Omental fat pad (tissue), 4 donors: ENCODE measurements around the gene CYP19A1. TPM values are rescaled to one million over a fixed set of nuclear protein-coding genes. Genes with fewer than 3 reads are reported as not detected.

Source experiments
- ATAC-seq: fragments of 150-250 bp; one replicate; pipeline ENCODE4 v1.9.1; 2016; ENCODE audit warnings: mild to moderate bottlenecking, moderate library complexity; ENCODE audit not compliant: low FRiP score
- DNase-seq: peaks from one replicate; pipeline ENCODE4 v3.0.0-alpha.2; 2019; ENCODE audit warnings: low spot score
- CTCF ChIP-seq, 3 donors: fragments of 450-650 bp; IDR thresholded peaks; one replicate each; pipeline ENCODE4 v1.5.1; 2016 to 2017; ENCODE audit warnings: antibody characterized with exemption in 3 of 3, mild to moderate bottlenecking in 3 of 3, moderate library complexity in 2 of 3
- total RNA-seq, 4 donors: library from RNA; depleted of rRNA; stranded (reverse); fragments of >200 nt; gene quantifications; one replicate each; pipeline ENCODE4 v1.1.0, GENCODE V29; 2016

Gene CYP19A1
- total RNA-seq, 4 donors from 2014 or later = 1.5 to 16.2 (median 6.8) TPM; not detected in 1

GRCh38 chr15:51227940-51228732, 110.3 kb downstream of the CYP19A1 start:
- TF ChIP-seq CTCF (IDR thresholded peaks at IDR 0.05) = no peak
- peak; percentile 24 for DNase-seq
- peak; percentile 47 for ATAC-seq

GRCh38 chr15:51226576-51227210, 111.7 kb downstream of the CYP19A1 start:
- no peak for ATAC-seq
- DNase-seq = no peak
- TF ChIP-seq CTCF (IDR thresholded peaks at IDR 0.05) = no peak

- ATAC-seq (no peak), DNase-seq (no peak)
- TF ChIP-seq CTCF (IDR thresholded peaks at IDR 0.05) = no peak
These were observed 114.0 kb downstream of the CYP19A1 start for GRCh38 chr15:51224428-51224827.

GRCh38 chr15:51223771-51224229, 114.6 kb downstream of the CYP19A1 start:
- ATAC-seq = no peak
- TF ChIP-seq CTCF (IDR thresholded peaks at IDR 0.05) = no peak
- DNase-seq = no peak

GRCh38 chr15:51218299-51218938, 120.0 kb downstream of the CYP19A1 start:
- DNase-seq = no peak
- TF ChIP-seq CTCF (IDR thresholded peaks at IDR 0.05) = no peak
- no peak for ATAC-seq

GRCh38 chr15:51212909-51213308, 125.5 kb downstream of the CYP19A1 start:
- no peak for TF ChIP-seq CTCF (IDR thresholded peaks at IDR 0.05)
- DNase-seq (no peak), ATAC-seq (no peak)
